ENCODE measurements around the gene AMBRA1. TPM values are rescaled to one million over a fixed set of nuclear protein-coding genes. Genes with fewer than 3 reads are reported as not detected.

AMBRA1 gene
- total RNA-seq, 1 donor from 2014 or later = 29.4 TPM

- no peak for FAIRE-seq
- no peak overlapping the region for H3K4me3 ChIP-seq (ENCODE audit: insufficient read depth, low read depth, low read length)
- TF ChIP-seq, protein P1, sequence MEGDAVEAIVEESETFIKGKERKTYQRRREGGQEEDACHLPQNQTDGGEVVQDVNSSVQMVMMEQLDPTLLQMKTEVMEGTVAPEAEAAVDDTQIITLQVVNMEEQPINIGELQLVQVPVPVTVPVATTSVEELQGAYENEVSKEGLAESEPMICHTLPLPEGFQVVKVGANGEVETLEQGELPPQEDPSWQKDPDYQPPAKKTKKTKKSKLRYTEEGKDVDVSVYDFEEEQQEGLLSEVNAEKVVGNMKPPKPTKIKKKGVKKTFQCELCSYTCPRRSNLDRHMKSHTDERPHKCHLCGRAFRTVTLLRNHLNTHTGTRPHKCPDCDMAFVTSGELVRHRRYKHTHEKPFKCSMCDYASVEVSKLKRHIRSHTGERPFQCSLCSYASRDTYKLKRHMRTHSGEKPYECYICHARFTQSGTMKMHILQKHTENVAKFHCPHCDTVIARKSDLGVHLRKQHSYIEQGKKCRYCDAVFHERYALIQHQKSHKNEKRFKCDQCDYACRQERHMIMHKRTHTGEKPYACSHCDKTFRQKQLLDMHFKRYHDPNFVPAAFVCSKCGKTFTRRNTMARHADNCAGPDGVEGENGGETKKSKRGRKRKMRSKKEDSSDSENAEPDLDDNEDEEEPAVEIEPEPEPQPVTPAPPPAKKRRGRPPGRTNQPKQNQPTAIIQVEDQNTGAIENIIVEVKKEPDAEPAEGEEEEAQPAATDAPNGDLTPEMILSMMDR (IDR thresholded peaks at IDR 0.05; ENCODE audit: insufficient read depth, low read depth, low read length) = no peak
- TF ChIP-seq EZH2 (IDR thresholded peaks at IDR 0.05; ENCODE audit: insufficient read depth, low read length) = no peak
- no peak overlapping the region for H2AFZ ChIP-seq (ENCODE audit: low read depth, low read length)
- peak overlapping the region; percentile 83 for H3K4me2 ChIP-seq (ENCODE audit: low read length)
- Mint-ChIP-seq H3K4me3 (ENCODE audit: unreplicated experiment) (peak overlapping the region; percentile 83), H3K9me3 (ENCODE audit: unreplicated experiment) (no peaks in the 10 kb centered on the region), H3K27me3 (ENCODE audit: low read depth, unreplicated experiment) (peaks cover 12% of the 10 kb centered on the region), H3K4me1 (ENCODE audit: low read depth, unreplicated experiment) (no peaks in the 10 kb centered on the region), H3K27ac (ENCODE audit: unreplicated experiment) (no peak overlapping the region), H3K36me3 (ENCODE audit: low read depth, unreplicated experiment) (peaks cover 7% of the 10 kb centered on the region)
- DNase-seq (ENCODE audit: low read depth) = no peak
- H3K79me2 ChIP-seq (ENCODE audit: insufficient read depth, low read length) = no peaks in the 10 kb centered on the region
- H3K36me3 ChIP-seq (ENCODE audit: insufficient read depth, low read length) = peaks cover 6% of the 10 kb centered on the region
- H3K9ac ChIP-seq (ENCODE audit: low read length) = no peak overlapping the region
- no peaks in the 10 kb centered on the region for H3K9me3 ChIP-seq (ENCODE audit: insufficient read depth, low read depth, low read length)
- peaks cover 16% of the 10 kb centered on the region for H3K4me1 ChIP-seq (ENCODE audit: insufficient read depth, low read length)
- no peak overlapping the region for H3K27ac ChIP-seq (ENCODE audit: low read depth, low read length)
- peaks cover 41% of the 10 kb centered on the region for H4K20me1 ChIP-seq (ENCODE audit: insufficient read depth, low read length)
- H3K27me3 ChIP-seq (ENCODE audit: insufficient read depth, low read length) = peaks cover 23% of the 10 kb centered on the region
These were observed 200.6 kb downstream of the AMBRA1 start for GRCh38 chr11:46393231-46393616.

DNA sequence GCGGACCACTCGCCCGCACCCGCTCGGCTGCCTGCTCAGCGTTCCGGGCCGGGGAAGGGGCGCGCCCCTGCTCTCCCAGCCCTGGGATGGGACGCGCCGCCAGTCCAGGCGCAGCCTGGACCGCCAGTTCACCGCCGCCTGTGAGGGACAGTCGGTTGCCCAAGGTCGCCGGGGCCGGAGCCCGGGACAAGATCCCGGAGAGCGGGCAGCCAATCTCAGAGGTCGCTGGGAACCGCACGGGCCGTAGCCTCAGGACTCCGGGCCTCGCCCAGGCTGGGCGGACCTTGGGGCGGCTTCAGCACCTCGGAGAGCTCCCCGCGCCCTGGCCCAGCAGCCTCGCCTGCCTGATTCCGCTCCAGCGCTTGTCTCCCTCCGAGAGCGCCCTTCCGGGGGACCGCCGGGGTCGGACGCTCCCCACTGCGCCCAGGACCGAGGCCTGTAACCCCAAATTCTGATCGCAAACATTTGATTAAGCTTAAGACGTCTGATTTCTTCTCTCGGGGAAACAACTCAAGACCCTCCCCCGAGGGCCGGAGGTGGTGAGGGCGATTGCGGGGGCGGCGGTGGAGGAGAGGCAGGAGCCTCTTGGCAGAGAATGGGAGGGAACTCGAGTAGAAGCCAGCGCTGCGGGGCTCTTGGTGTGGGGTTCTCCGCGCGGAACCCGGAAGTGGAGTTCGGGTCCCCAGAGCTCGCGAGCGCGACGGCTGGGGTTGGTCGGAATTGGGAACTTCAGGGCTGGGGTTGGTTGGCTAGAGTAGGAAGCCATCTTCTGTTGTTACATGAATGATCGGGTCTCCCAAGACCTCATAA lies 201.2 kb downstream of the AMBRA1 start:
- Mint-ChIP-seq H3K27ac (ENCODE audit: unreplicated experiment) (peak overlapping the region; percentile 50), H3K4me3 (ENCODE audit: unreplicated experiment) (peak overlapping the region; percentile 83), H3K9me3 (ENCODE audit: unreplicated experiment) (no peaks in the 10 kb centered on the region), H3K4me1 (ENCODE audit: low read depth, unreplicated experiment) (no peaks in the 10 kb centered on the region), H3K36me3 (ENCODE audit: low read depth, unreplicated experiment) (peaks cover 7% of the 10 kb centered on the region), H3K27me3 (ENCODE audit: low read depth, unreplicated experiment) (peaks cover 16% of the 10 kb centered on the region)
- no peak for FAIRE-seq
- peak; percentile 51 for DNase-seq (ENCODE audit: low read depth)
- Histone ChIP-seq H2AFZ (ENCODE audit: low read depth, low read length) (no peak overlapping the region), H3K4me2 (ENCODE audit: low read length) (peak overlapping the region; percentile 83), H3K79me2 (ENCODE audit: insufficient read depth, low read length) (no peaks in the 10 kb centered on the region), H3K9me3 (ENCODE audit: insufficient read depth, low read depth, low read length) (no peaks in the 10 kb centered on the region), H3K27ac (ENCODE audit: low read depth, low read length) (no peak overlapping the region), H3K4me3 (ENCODE audit: insufficient read depth, low read depth, low read length) (peak overlapping the region; percentile 38), H4K20me1 (ENCODE audit: insufficient read depth, low read length) (peaks cover 42% of the 10 kb centered on the region), H3K9ac (ENCODE audit: low read length) (no peak overlapping the region), H3K36me3 (ENCODE audit: insufficient read depth, low read length) (peaks cover 6% of the 10 kb centered on the region), H3K4me1 (ENCODE audit: insufficient read depth, low read length) (peaks cover 16% of the 10 kb centered on the region), H3K27me3 (ENCODE audit: insufficient read depth, low read length) (peaks cover 24% of the 10 kb centered on the region)
- peak; percentile 73 for TF ChIP-seq EZH2 (IDR thresholded peaks at IDR 0.05; ENCODE audit: insufficient read depth, low read length)
- TF ChIP-seq, protein P1 (IDR thresholded peaks at IDR 0.05; ENCODE audit: insufficient read depth, low read depth, low read length) = no peak
